HEK293 (cell line): Measurements from ENCODE around the gene HUWE1.

ENCODE experiments used
- CTCF ChIA-PET: fragments of 350-600 bp; formaldehyde crosslinking; extraction: SDS; loops from one replicate; lab custom pipeline; 2021; ENCODE audit warnings: antibody characterized with exemption; lab: Yijun Ruan, JAX
- POLR2A ChIA-PET: fragments of 300-600 bp; formaldehyde crosslinking; extraction: SDS; loops from one replicate; lab custom pipeline; 2020; ENCODE audit warnings: antibody characterized with exemption, inconsistent platforms; lab: Yijun Ruan, JAX
- H3K27ac ChIP-seq: fragments of 200-500 bp; sonication (Bioruptor generic); 2 replicates; pipeline ENCODE4 v1.5.1; 2014; ENCODE audit warnings: low read depth, low read length, control low read depth, inconsistent platforms; ENCODE audit errors: extremely low read depth
- H3K36me3 ChIP-seq, 2 experiments: fragments of 200-500 bp in 1 of 2; sonication (Bioruptor generic) in 1 of 2; 1 replicate in 1 of 2; 2 replicates in 1 of 2; pipeline ENCODE4 v1.5.1; 2014 to 2017; ENCODE audit warnings: inconsistent platforms in 2 of 2, low read length in 2 of 2; ENCODE audit not compliant: control insufficient read depth in 2 of 2, insufficient read depth in 1 of 2
- H3K4me1 ChIP-seq: fragments of 200-500 bp; sonication (Bioruptor generic); 2 replicates; pipeline ENCODE4 v1.5.1; 2014; ENCODE audit warnings: mild to moderate bottlenecking, low read length, inconsistent platforms; ENCODE audit not compliant: control insufficient read depth, insufficient read depth
- H3K4me3 ChIP-seq: 2 replicates; pipeline ENCODE4 v1.5.1; 2011; ENCODE audit warnings: low read depth, mild to moderate bottlenecking, control low read depth, low read length, moderate library complexity
- H3K9me3 ChIP-seq: fragments of 200-500 bp; sonication (Bioruptor generic); 2 replicates; pipeline ENCODE4 v1.5.1; 2014; ENCODE audit warnings: low read depth, low read length, inconsistent platforms; ENCODE audit not compliant: control insufficient read depth, insufficient read depth
- CTCF ChIP-seq: fragments of 450-650 bp; formaldehyde crosslinking; IDR thresholded peaks from 2 replicates; pipeline ENCODE4 v1.5.1; 2016; ENCODE audit warnings: missing biosample characterization, missing genetic modification characterization
- GLIS1 ChIP-seq: fragments of 450-650 bp; formaldehyde crosslinking; IDR thresholded peaks from 2 replicates; pipeline ENCODE4 v1.5.1; 2016; ENCODE audit warnings: missing biosample characterization, missing genetic modification characterization
- KLF1 ChIP-seq: fragments of 450-650 bp; formaldehyde crosslinking; IDR thresholded peaks from 2 replicates; pipeline ENCODE4 v1.5.1; 2016; ENCODE audit warnings: missing biosample characterization, missing genetic modification characterization
- SP2 ChIP-seq: fragments of 450-650 bp; formaldehyde crosslinking; IDR thresholded peaks from 2 replicates; pipeline ENCODE4 v1.5.1; 2016; ENCODE audit warnings: missing biosample characterization, missing genetic modification characterization
- ZFHX2 ChIP-seq: fragments of 450-650 bp; formaldehyde crosslinking; conservative IDR thresholded peaks from 2 replicates; pipeline ENCODE4 v1.5.1; 2016; ENCODE audit warnings: missing biosample characterization, missing genetic modification characterization
- ZNF221 ChIP-seq: fragments of 450-650 bp; formaldehyde crosslinking; IDR thresholded peaks from 2 replicates; pipeline ENCODE4 v1.5.1; 2017; ENCODE audit warnings: missing biosample characterization, missing genetic modification characterization, borderline replicate concordance
- ZNF248 ChIP-seq: fragments of 450-650 bp; formaldehyde crosslinking; IDR thresholded peaks from 2 replicates; pipeline ENCODE4 v1.5.1; 2017; ENCODE audit warnings: missing biosample characterization, missing genetic modification characterization
- ZNF394 ChIP-seq: fragments of 450-650 bp; formaldehyde crosslinking; IDR thresholded peaks from 2 replicates; pipeline ENCODE4 v1.5.1; 2016; ENCODE audit warnings: missing biosample characterization, missing genetic modification characterization, mild to moderate bottlenecking, moderate library complexity, borderline replicate concordance
- ZNF449 ChIP-seq: fragments of 450-650 bp; formaldehyde crosslinking; IDR thresholded peaks from 2 replicates; pipeline ENCODE4 v1.5.1; 2017; ENCODE audit warnings: missing biosample characterization, mild to moderate bottlenecking, missing genetic modification characterization, moderate library complexity
- ZNF549 ChIP-seq: fragments of 450-650 bp; IDR thresholded peaks from 2 replicates; pipeline ENCODE4 v1.5.1; 2018; ENCODE audit warnings: missing biosample characterization, missing genetic modification characterization, mild to moderate bottlenecking, inconsistent platforms, moderate library complexity
- ZNF561 ChIP-seq: fragments of 450-650 bp; IDR thresholded peaks from 2 replicates; pipeline ENCODE4 v1.5.1; 2018; ENCODE audit warnings: missing biosample characterization, missing genetic modification characterization, borderline replicate concordance
- ZNF707 ChIP-seq: fragments of 450-650 bp; formaldehyde crosslinking; IDR thresholded peaks from 2 replicates; pipeline ENCODE4 v1.5.1; 2016; ENCODE audit warnings: missing biosample characterization, missing genetic modification characterization
- ZNF776 ChIP-seq: fragments of 450-650 bp; formaldehyde crosslinking; IDR thresholded peaks from 2 replicates; pipeline ENCODE4 v1.5.0; 2017; ENCODE audit warnings: missing biosample characterization, missing genetic modification characterization, borderline replicate concordance
- ZXDB ChIP-seq: fragments of 450-650 bp; formaldehyde crosslinking; IDR thresholded peaks from 2 replicates; pipeline ENCODE4 v1.5.1; 2016; ENCODE audit warnings: missing biosample characterization, missing genetic modification characterization
- TF ChIP-seq, protein P1 (sequence below): fragments of 450-650 bp; formaldehyde crosslinking; IDR thresholded peaks from 2 replicates; pipeline ENCODE4 v1.5.1; 2016; ENCODE audit warnings: missing biosample characterization, missing genetic modification characterization, borderline replicate concordance
- TF ChIP-seq, protein P2 (sequence below): fragments of 450-650 bp; formaldehyde crosslinking; conservative IDR thresholded peaks from 2 replicates; pipeline ENCODE4 v1.5.1; 2016; ENCODE audit warnings: low read depth, missing biosample characterization, missing genetic modification characterization
- TF ChIP-seq, protein P3 (sequence below): fragments of 450-650 bp; formaldehyde crosslinking; IDR thresholded peaks from 2 replicates; pipeline ENCODE4 v1.5.1; 2017; ENCODE audit warnings: missing biosample characterization, missing genetic modification characterization
- TF ChIP-seq, protein P4 (sequence below): fragments of 450-650 bp; formaldehyde crosslinking; IDR thresholded peaks from 2 replicates; pipeline ENCODE4 v1.5.1; 2017; ENCODE audit warnings: missing biosample characterization, missing genetic modification characterization
- TF ChIP-seq, protein P5 (sequence below): fragments of 450-650 bp; formaldehyde crosslinking; IDR thresholded peaks from 2 replicates; pipeline ENCODE4 v1.5.1; 2016; ENCODE audit warnings: missing biosample characterization, missing genetic modification characterization

HUWE1 gene

GRCh38 chrX:53694642-53695041 is 8.1 kb upstream of the HUWE1 start:
- Histone ChIP-seq H3K27ac (no peak overlapping the region), H3K4me3 (no peak overlapping the region), H3K4me1 (no peaks in the 10 kb centered on the region), H3K36me3 (no peaks in the 10 kb centered on the region), H3K9me3 (no peaks in the 10 kb centered on the region)
- TF ChIP-seq ZNF449 (no peak), KLF1 (tag by site-specific recombination) (no peak), ZNF561 (tag by site-specific recombination) (no peak), ZNF549 (tag by site-specific recombination) (no peak), CTCF (tag by site-specific recombination) (no peak), ZNF707 (tag by site-specific recombination) (no peak), ZNF394 (tag by site-specific recombination) (no peak), ZNF776 (tag by site-specific recombination) (no peak), ZNF221 (no peak), GLIS1 (tag by site-specific recombination) (no peak), ZNF248 (no peak), SP2 (tag by site-specific recombination) (no peak), ZFHX2 (tag by site-specific recombination) (no peak), ZXDB (no peak)
- TF ChIP-seq, protein P1, sequence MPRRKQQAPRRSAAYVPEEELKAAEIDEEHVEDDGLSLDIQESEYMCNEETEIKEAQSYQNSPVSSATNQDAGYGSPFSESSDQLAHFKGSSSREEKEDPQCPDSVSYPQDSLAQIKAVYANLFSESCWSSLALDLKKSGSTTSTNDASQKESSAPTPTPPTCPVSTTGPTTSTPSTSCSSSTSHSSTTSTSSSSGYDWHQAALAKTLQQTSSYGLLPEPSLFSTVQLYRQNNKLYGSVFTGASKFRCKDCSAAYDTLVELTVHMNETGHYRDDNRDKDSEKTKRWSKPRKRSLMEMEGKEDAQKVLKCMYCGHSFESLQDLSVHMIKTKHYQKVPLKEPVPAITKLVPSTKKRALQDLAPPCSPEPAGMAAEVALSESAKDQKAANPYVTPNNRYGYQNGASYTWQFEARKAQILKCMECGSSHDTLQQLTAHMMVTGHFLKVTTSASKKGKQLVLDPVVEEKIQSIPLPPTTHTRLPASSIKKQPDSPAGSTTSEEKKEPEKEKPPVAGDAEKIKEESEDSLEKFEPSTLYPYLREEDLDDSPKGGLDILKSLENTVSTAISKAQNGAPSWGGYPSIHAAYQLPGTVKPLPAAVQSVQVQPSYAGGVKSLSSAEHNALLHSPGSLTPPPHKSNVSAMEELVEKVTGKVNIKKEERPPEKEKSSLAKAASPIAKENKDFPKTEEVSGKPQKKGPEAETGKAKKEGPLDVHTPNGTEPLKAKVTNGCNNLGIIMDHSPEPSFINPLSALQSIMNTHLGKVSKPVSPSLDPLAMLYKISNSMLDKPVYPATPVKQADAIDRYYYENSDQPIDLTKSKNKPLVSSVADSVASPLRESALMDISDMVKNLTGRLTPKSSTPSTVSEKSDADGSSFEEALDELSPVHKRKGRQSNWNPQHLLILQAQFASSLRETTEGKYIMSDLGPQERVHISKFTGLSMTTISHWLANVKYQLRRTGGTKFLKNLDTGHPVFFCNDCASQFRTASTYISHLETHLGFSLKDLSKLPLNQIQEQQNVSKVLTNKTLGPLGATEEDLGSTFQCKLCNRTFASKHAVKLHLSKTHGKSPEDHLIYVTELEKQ (tag by site-specific recombination) = no peak
- TF ChIP-seq, protein P2, sequence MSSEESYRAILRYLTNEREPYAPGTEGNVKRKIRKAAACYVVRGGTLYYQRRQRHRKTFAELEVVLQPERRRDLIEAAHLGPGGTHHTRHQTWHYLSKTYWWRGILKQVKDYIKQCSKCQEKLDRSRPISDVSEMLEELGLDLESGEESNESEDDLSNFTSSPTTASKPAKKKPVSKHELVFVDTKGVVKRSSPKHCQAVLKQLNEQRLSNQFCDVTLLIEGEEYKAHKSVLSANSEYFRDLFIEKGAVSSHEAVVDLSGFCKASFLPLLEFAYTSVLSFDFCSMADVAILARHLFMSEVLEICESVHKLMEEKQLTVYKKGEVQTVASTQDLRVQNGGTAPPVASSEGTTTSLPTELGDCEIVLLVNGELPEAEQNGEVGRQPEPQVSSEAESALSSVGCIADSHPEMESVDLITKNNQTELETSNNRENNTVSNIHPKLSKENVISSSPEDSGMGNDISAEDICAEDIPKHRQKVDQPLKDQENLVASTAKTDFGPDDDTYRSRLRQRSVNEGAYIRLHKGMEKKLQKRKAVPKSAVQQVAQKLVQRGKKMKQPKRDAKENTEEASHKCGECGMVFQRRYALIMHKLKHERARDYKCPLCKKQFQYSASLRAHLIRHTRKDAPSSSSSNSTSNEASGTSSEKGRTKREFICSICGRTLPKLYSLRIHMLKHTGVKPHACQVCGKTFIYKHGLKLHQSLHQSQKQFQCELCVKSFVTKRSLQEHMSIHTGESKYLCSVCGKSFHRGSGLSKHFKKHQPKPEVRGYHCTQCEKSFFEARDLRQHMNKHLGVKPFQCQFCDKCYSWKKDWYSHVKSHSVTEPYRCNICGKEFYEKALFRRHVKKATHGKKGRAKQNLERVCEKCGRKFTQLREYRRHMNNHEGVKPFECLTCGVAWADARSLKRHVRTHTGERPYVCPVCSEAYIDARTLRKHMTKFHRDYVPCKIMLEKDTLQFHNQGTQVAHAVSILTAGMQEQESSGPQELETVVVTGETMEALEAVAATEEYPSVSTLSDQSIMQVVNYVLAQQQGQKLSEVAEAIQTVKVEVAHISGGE (tag by site-specific recombination) = no peak
- TF ChIP-seq, protein P3, sequence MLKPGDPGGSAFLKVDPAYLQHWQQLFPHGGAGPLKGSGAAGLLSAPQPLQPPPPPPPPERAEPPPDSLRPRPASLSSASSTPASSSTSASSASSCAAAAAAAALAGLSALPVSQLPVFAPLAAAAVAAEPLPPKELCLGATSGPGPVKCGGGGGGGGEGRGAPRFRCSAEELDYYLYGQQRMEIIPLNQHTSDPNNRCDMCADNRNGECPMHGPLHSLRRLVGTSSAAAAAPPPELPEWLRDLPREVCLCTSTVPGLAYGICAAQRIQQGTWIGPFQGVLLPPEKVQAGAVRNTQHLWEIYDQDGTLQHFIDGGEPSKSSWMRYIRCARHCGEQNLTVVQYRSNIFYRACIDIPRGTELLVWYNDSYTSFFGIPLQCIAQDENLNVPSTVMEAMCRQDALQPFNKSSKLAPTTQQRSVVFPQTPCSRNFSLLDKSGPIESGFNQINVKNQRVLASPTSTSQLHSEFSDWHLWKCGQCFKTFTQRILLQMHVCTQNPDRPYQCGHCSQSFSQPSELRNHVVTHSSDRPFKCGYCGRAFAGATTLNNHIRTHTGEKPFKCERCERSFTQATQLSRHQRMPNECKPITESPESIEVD (tag by site-specific recombination) = no peak
- TF ChIP-seq, protein P4, sequence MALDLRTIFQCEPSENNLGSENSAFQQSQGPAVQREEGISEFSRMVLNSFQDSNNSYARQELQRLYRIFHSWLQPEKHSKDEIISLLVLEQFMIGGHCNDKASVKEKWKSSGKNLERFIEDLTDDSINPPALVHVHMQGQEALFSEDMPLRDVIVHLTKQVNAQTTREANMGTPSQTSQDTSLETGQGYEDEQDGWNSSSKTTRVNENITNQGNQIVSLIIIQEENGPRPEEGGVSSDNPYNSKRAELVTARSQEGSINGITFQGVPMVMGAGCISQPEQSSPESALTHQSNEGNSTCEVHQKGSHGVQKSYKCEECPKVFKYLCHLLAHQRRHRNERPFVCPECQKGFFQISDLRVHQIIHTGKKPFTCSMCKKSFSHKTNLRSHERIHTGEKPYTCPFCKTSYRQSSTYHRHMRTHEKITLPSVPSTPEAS (tag by site-specific recombination) = no peak
- TF ChIP-seq, protein P5, sequence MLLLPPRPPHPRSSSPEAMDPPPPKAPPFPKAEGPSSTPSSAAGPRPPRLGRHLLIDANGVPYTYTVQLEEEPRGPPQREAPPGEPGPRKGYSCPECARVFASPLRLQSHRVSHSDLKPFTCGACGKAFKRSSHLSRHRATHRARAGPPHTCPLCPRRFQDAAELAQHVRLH = no peak
- POLR2A ChIA-PET = interaction anchor here (2.2 kb wide), 1 partner anchor 9 kb away, joined by 11 read pairs; the partner anchor contains the start of gene HUWE1
- CTCF ChIA-PET = interaction anchor here (0.8 kb wide), 1 partner anchor 380 kb away, joined by 3 read pairs; no protein-coding TSS in a partner anchor
